Esophagus (tissue), 2 donors: ENCODE measurements around the gene CRYBG3. TPM values are rescaled to one million over a fixed set of nuclear protein-coding genes. Genes with fewer than 3 reads are reported as not detected.
A peak's percentile ranks its signal among the peaks of the same experiment; 100 is the strongest.
"Not testable (repeated sequence)": the region's sequence is repeated elsewhere in the genome, so short reads cannot be mapped to it uniquely, and the experiment has no call there.

Source experiments
- H3K27ac ChIP-seq, 2 donors: one replicate each; pipeline ENCODE4 v1.5.1; 2013; ENCODE audit warnings: low read depth in 2 of 2, mild to moderate bottlenecking in 2 of 2, inconsistent platforms in 1 of 2, low read length in 1 of 2, moderate library complexity in 1 of 2
- H3K27me3 ChIP-seq, 2 donors: one replicate each; pipeline ENCODE4 v1.6.1; 2013; ENCODE audit warnings: low read length in 2 of 2, control low read depth in 1 of 2, mild to moderate bottlenecking in 1 of 2; ENCODE audit not compliant: insufficient read depth in 2 of 2, control insufficient read depth in 1 of 2
- H3K36me3 ChIP-seq, 2 donors: one replicate each; pipeline ENCODE4 v1.6.1; 2013; ENCODE audit warnings: low read length in 1 of 2; ENCODE audit not compliant: control insufficient read depth in 2 of 2, insufficient read depth in 2 of 2
- H3K4me1 ChIP-seq, 2 donors: one replicate each; pipeline ENCODE4 v1.6.1; 2013; ENCODE audit warnings: low read length in 1 of 2; ENCODE audit not compliant: control insufficient read depth in 2 of 2, insufficient read depth in 2 of 2
- H3K4me3 ChIP-seq, 2 donors: one replicate each; pipeline ENCODE4 v1.5.1; 2013; ENCODE audit warnings: low read length in 2 of 2, mild to moderate bottlenecking in 2 of 2, low read depth in 1 of 2, moderate library complexity in 1 of 2
- H3K9me3 ChIP-seq, 2 donors: one replicate each; pipeline ENCODE4 v1.6.1; 2013; ENCODE audit warnings: mild to moderate bottlenecking in 2 of 2, low read depth in 1 of 2, low read length in 1 of 2, moderate library complexity in 1 of 2; ENCODE audit not compliant: control insufficient read depth in 2 of 2, insufficient read depth in 1 of 2
- WGBS, 2 donors: extraction: QIAGEN DNeasy Blood & Tissue Kit; methylation state at CpG; one replicate each; pipeline ENCODE4 v1.1.7; 2013; 5-methylcytosine and 5-hydroxymethylcytosine counted together
- polyA plus RNA-seq, 2 donors: library from polyadenylated mRNA; stranded (reverse); fragments of 200-250 nt; gene quantifications; one replicate each; pipeline ENCODE4 v1.2.3, GENCODE V29; 2013
- donor health status: healthy with polysubstance abuse.
- donor health status: Bipolar disorder and iron deficiency.

CRYBG3 gene
- polyA plus RNA-seq, 2 donors: 5.0 to 10.0 TPM

GRCh38 chr3:97831140-97831539, 9.3 kb downstream of the CRYBG3 start:
- Histone ChIP-seq H3K36me3 (peaks cover 0 to 2% of the 10 kb centered on the region in 2 donors), H3K27me3 (no peaks in the 10 kb centered on the region), H3K9me3 (no peaks in the 10 kb centered on the region), H3K4me3 (no peak overlapping the region), H3K4me1 (no peaks in the 10 kb centered on the region), H3K27ac (no peak overlapping the region)
- 95% methylated on average over 1 of the region's 1 CpG for WGBS, 2 donors

GRCh38 chr3:97833184-97833583, 11.4 kb downstream of the CRYBG3 start:
- not testable (repeated sequence) for H3K9me3 ChIP-seq, H3K36me3 ChIP-seq, H3K27me3 ChIP-seq, H3K4me3 ChIP-seq, H3K27ac ChIP-seq, H3K4me1 ChIP-seq
- 84 to 92% methylated on average over 4 of the region's 4 CpGs for WGBS, 2 donors

- no peak overlapping the region for H3K27ac ChIP-seq
- no peaks in the 10 kb centered on the region for H3K9me3 ChIP-seq
- 88 to 90% methylated on average over 5 of the region's 5 CpGs for WGBS, 2 donors
- H3K4me3 ChIP-seq: no peak overlapping the region
- H3K4me1 ChIP-seq: no peaks in the 10 kb centered on the region
- H3K36me3 ChIP-seq: peaks cover 0 to 2% of the 10 kb centered on the region in 2 donors
- no peaks in the 10 kb centered on the region for H3K27me3 ChIP-seq
Measured at GRCh38 chr3:97835761-97836160, 13.9 kb downstream of the CRYBG3 start.

GRCh38 chr3:97838393-97838792, 16.6 kb downstream of the CRYBG3 start:
- no peak overlapping the region for H3K4me3 ChIP-seq
- peaks cover 0 to 2% of the 10 kb centered on the region in 2 donors for H3K36me3 ChIP-seq
- WGBS, 2 donors: 57 to 63% methylated on average over 3 of the region's 3 CpGs
- no peaks in the 10 kb centered on the region for H3K27me3 ChIP-seq
- H3K27ac ChIP-seq: no peak overlapping the region
- no peaks in the 10 kb centered on the region for H3K4me1 ChIP-seq
- no peaks in the 10 kb centered on the region for H3K9me3 ChIP-seq

- Histone ChIP-seq H3K4me3 (no peak overlapping the region), H3K27me3 (no peaks in the 10 kb centered on the region), H3K4me1 (no peaks in the 10 kb centered on the region), H3K36me3 (peaks cover 0 to 2% of the 10 kb centered on the region in 2 donors), H3K27ac (peak overlapping the region in 1 of 2 donors; percentile 60), H3K9me3 (no peaks in the 10 kb centered on the region)
- 60 to 61% methylated on average over 2 of the region's 2 CpGs for WGBS, 2 donors
Measured at GRCh38 chr3:97839944-97840343, 18.1 kb downstream of the CRYBG3 start.

- H3K27me3 ChIP-seq: no peaks in the 10 kb centered on the region
- H3K4me1 ChIP-seq: no peaks in the 10 kb centered on the region
- no peak overlapping the region for H3K27ac ChIP-seq
- H3K9me3 ChIP-seq: no peaks in the 10 kb centered on the region
- 96% methylated on average over 8 of the region's 8 CpGs for WGBS, 2 donors
- no peak overlapping the region for H3K4me3 ChIP-seq
- H3K36me3 ChIP-seq: no peaks in the 10 kb centered on the region
Measured at GRCh38 chr3:97841304-97841703, 19.5 kb downstream of the CRYBG3 start.

- no peaks in the 10 kb centered on the region for H3K27me3 ChIP-seq
- 84 to 86% methylated on average over 3 of the region's 3 CpGs for WGBS, 2 donors
- peaks cover 0 to 2% of the 10 kb centered on the region in 2 donors for H3K36me3 ChIP-seq
- H3K4me1 ChIP-seq: no peaks in the 10 kb centered on the region
- no peak overlapping the region for H3K27ac ChIP-seq
- H3K9me3 ChIP-seq: no peaks in the 10 kb centered on the region
- no peak overlapping the region for H3K4me3 ChIP-seq
Measured at GRCh38 chr3:97841956-97842355, 20.1 kb downstream of the CRYBG3 start.

GRCh38 chr3:97848779-97849178, 27.0 kb downstream of the CRYBG3 start:
- no peak overlapping the region for H3K27ac ChIP-seq
- H3K27me3 ChIP-seq: no peaks in the 10 kb centered on the region
- H3K4me1 ChIP-seq: no peaks in the 10 kb centered on the region
- H3K4me3 ChIP-seq: no peak overlapping the region
- no peaks in the 10 kb centered on the region for H3K9me3 ChIP-seq
- H3K36me3 ChIP-seq: peaks cover 0 to 2% of the 10 kb centered on the region in 2 donors
- WGBS, 2 donors: 92 to 93% methylated on average over 3 of the region's 3 CpGs

GRCh38 chr3:97857401-97857800, 35.6 kb downstream of the CRYBG3 start:
- H3K27me3 ChIP-seq: no peaks in the 10 kb centered on the region
- no peak overlapping the region for H3K4me3 ChIP-seq
- no peaks in the 10 kb centered on the region for H3K4me1 ChIP-seq
- H3K36me3 ChIP-seq: no peaks in the 10 kb centered on the region
- WGBS, 2 donors: 92 to 94% methylated on average over 6 of the region's 6 CpGs
- no peaks in the 10 kb centered on the region for H3K9me3 ChIP-seq
- H3K27ac ChIP-seq: no peak overlapping the region

- Histone ChIP-seq H3K4me1 (no peaks in the 10 kb centered on the region), H3K9me3 (no peaks in the 10 kb centered on the region), H3K36me3 (no peaks in the 10 kb centered on the region), H3K4me3 (no peak overlapping the region), H3K27me3 (no peaks in the 10 kb centered on the region), H3K27ac (no peak overlapping the region)
- 88 to 93% methylated on average over 2 of the region's 2 CpGs for WGBS, 2 donors
Measured at GRCh38 chr3:97860364-97860763, 38.6 kb downstream of the CRYBG3 start.
